HEK293 (cell line): Measurements from ENCODE around the gene PPDPF.

Experiments used
- CTCF ChIA-PET: fragments of 350-600 bp; formaldehyde crosslinking; extraction: SDS; loops from one replicate; lab custom pipeline; 2021; ENCODE audit warnings: antibody characterized with exemption; lab: Yijun Ruan, JAX
- POLR2A ChIA-PET: fragments of 300-600 bp; formaldehyde crosslinking; extraction: SDS; loops from one replicate; lab custom pipeline; 2020; ENCODE audit warnings: antibody characterized with exemption, inconsistent platforms; lab: Yijun Ruan, JAX
- H3K27ac ChIP-seq: fragments of 200-500 bp; sonication (Bioruptor generic); 2 replicates; pipeline ENCODE4 v1.5.1; 2014; ENCODE audit warnings: low read depth, low read length, control low read depth, inconsistent platforms; ENCODE audit errors: extremely low read depth
- H3K36me3 ChIP-seq, 2 experiments: fragments of 200-500 bp in 1 of 2; sonication (Bioruptor generic) in 1 of 2; 1 replicate in 1 of 2; 2 replicates in 1 of 2; pipeline ENCODE4 v1.5.1; 2014 to 2017; ENCODE audit warnings: inconsistent platforms in 2 of 2, low read length in 2 of 2; ENCODE audit not compliant: control insufficient read depth in 2 of 2, insufficient read depth in 1 of 2
- H3K4me1 ChIP-seq: fragments of 200-500 bp; sonication (Bioruptor generic); 2 replicates; pipeline ENCODE4 v1.5.1; 2014; ENCODE audit warnings: mild to moderate bottlenecking, low read length, inconsistent platforms; ENCODE audit not compliant: control insufficient read depth, insufficient read depth
- H3K4me3 ChIP-seq: 2 replicates; pipeline ENCODE4 v1.5.1; 2011; ENCODE audit warnings: low read depth, mild to moderate bottlenecking, control low read depth, low read length, moderate library complexity
- H3K9me3 ChIP-seq: fragments of 200-500 bp; sonication (Bioruptor generic); 2 replicates; pipeline ENCODE4 v1.5.1; 2014; ENCODE audit warnings: low read depth, low read length, inconsistent platforms; ENCODE audit not compliant: control insufficient read depth, insufficient read depth
- FEZF1 ChIP-seq: fragments of 450-650 bp; formaldehyde crosslinking; IDR thresholded peaks from 2 replicates; pipeline ENCODE4 v1.5.1; 2016; ENCODE audit warnings: missing biosample characterization, missing genetic modification characterization
- GLIS1 ChIP-seq: fragments of 450-650 bp; formaldehyde crosslinking; IDR thresholded peaks from 2 replicates; pipeline ENCODE4 v1.5.1; 2016; ENCODE audit warnings: missing biosample characterization, missing genetic modification characterization
- KLF7 ChIP-seq: fragments of 450-650 bp; formaldehyde crosslinking; IDR thresholded peaks from 2 replicates; pipeline ENCODE4 v1.5.1; 2016; ENCODE audit warnings: missing biosample characterization, missing genetic modification characterization, borderline replicate concordance
- MEIS1 ChIP-seq: sonication (generic); formaldehyde crosslinking; IDR thresholded peaks from 2 replicates; pipeline ENCODE4 v1.8.1; 2022; ENCODE audit warnings: missing genetic modification reagents, mild to moderate bottlenecking, borderline replicate concordance
- MZF1 ChIP-seq: fragments of 450-650 bp; formaldehyde crosslinking; IDR thresholded peaks from 2 replicates; pipeline ENCODE4 v1.5.1; 2017; ENCODE audit warnings: missing biosample characterization, missing genetic modification characterization, borderline replicate concordance
- WT1 ChIP-seq: fragments of 450-650 bp; formaldehyde crosslinking; IDR thresholded peaks from 2 replicates; pipeline ENCODE4 v1.5.1; 2016; ENCODE audit warnings: missing biosample characterization, missing genetic modification characterization
- ZBTB10 ChIP-seq: fragments of 450-650 bp; formaldehyde crosslinking; IDR thresholded peaks from 2 replicates; pipeline ENCODE4 v1.5.1; 2016; ENCODE audit warnings: missing biosample characterization, missing genetic modification characterization
- ZBTB8A ChIP-seq: fragments of 450-650 bp; formaldehyde crosslinking; IDR thresholded peaks from 2 replicates; pipeline ENCODE4 v1.5.1; 2016; ENCODE audit warnings: missing biosample characterization, missing genetic modification characterization
- ZFHX2 ChIP-seq: fragments of 450-650 bp; formaldehyde crosslinking; conservative IDR thresholded peaks from 2 replicates; pipeline ENCODE4 v1.5.1; 2016; ENCODE audit warnings: missing biosample characterization, missing genetic modification characterization
- ZIC2 ChIP-seq: fragments of 450-650 bp; formaldehyde crosslinking; IDR thresholded peaks from 2 replicates; pipeline ENCODE4 v1.5.1; 2016; ENCODE audit warnings: missing biosample characterization, missing genetic modification characterization
- ZNF138 ChIP-seq: fragments of 450-650 bp; formaldehyde crosslinking; IDR thresholded peaks from 2 replicates; pipeline ENCODE4 v1.5.1; 2016; ENCODE audit warnings: missing biosample characterization, missing genetic modification characterization, borderline replicate concordance
- ZNF155 ChIP-seq: fragments of 450-650 bp; formaldehyde crosslinking; IDR thresholded peaks from 2 replicates; pipeline ENCODE4 v1.5.1; 2016; ENCODE audit warnings: missing biosample characterization, missing genetic modification characterization
- ZNF366 ChIP-seq: fragments of 450-650 bp; formaldehyde crosslinking; conservative IDR thresholded peaks from 2 replicates; pipeline ENCODE4 v1.5.1; 2016; ENCODE audit warnings: missing biosample characterization, missing genetic modification characterization
- ZNF416 ChIP-seq: fragments of 450-650 bp; formaldehyde crosslinking; IDR thresholded peaks from 2 replicates; pipeline ENCODE4 v1.5.1; 2016; ENCODE audit warnings: missing biosample characterization, missing genetic modification characterization
- ZNF488 ChIP-seq: fragments of 450-650 bp; formaldehyde crosslinking; IDR thresholded peaks from 2 replicates; pipeline ENCODE4 v1.5.1; 2016; ENCODE audit warnings: missing biosample characterization, missing genetic modification characterization
- ZNF521 ChIP-seq: fragments of 450-650 bp; formaldehyde crosslinking; IDR thresholded peaks from 2 replicates; pipeline ENCODE4 v1.5.1; 2017; ENCODE audit warnings: missing biosample characterization, mild to moderate bottlenecking, missing genetic modification characterization
- ZNF530 ChIP-seq: fragments of 450-650 bp; formaldehyde crosslinking; IDR thresholded peaks from 2 replicates; pipeline ENCODE4 v1.5.1; 2016; ENCODE audit warnings: low read depth, missing biosample characterization, missing genetic modification characterization
- ZNF549 ChIP-seq: fragments of 450-650 bp; IDR thresholded peaks from 2 replicates; pipeline ENCODE4 v1.5.1; 2018; ENCODE audit warnings: missing biosample characterization, missing genetic modification characterization, mild to moderate bottlenecking, inconsistent platforms, moderate library complexity
- ZNF571 ChIP-seq: fragments of 450-650 bp; formaldehyde crosslinking; IDR thresholded peaks from 2 replicates; pipeline ENCODE4 v1.5.0; 2017; ENCODE audit warnings: missing biosample characterization, missing genetic modification characterization
- ZNF600 ChIP-seq: fragments of 450-650 bp; formaldehyde crosslinking; IDR thresholded peaks from 2 replicates; pipeline ENCODE4 v1.5.1; 2016; ENCODE audit warnings: missing biosample characterization, missing genetic modification characterization
- ZNF658 ChIP-seq: fragments of 450-650 bp; formaldehyde crosslinking; IDR thresholded peaks from 2 replicates; pipeline ENCODE4; 2016; ENCODE audit warnings: missing biosample characterization, missing genetic modification characterization
- ZNF692 ChIP-seq: fragments of 450-650 bp; formaldehyde crosslinking; IDR thresholded peaks from 2 replicates; pipeline ENCODE4 v1.5.1; 2016; ENCODE audit warnings: missing biosample characterization, missing genetic modification characterization
- ZNF701 ChIP-seq: fragments of 450-650 bp; formaldehyde crosslinking; IDR thresholded peaks from 2 replicates; pipeline ENCODE4 v1.5.1; 2016; ENCODE audit warnings: missing biosample characterization, missing genetic modification characterization
- ZXDB ChIP-seq: fragments of 450-650 bp; formaldehyde crosslinking; IDR thresholded peaks from 2 replicates; pipeline ENCODE4 v1.5.1; 2016; ENCODE audit warnings: missing biosample characterization, missing genetic modification characterization

The PPDPF gene

GRCh38 chr20:63520934-63521601 is 503 bp downstream of the PPDPF start (continued):
- TF ChIP-seq ZBTB10 (tag by site-specific recombination), result peak; percentile 77
- TF ChIP-seq ZNF416 (tag by site-specific recombination), result no peak
- no peak for TF ChIP-seq MEIS1 (CRISPR knock-in tag)
- no peak for TF ChIP-seq ZNF155
- TF ChIP-seq KLF7 (tag by site-specific recombination), result no peak

GRCh38 chr20:63521602-63522001 is 1.0 kb downstream of the PPDPF start:
- H3K36me3 ChIP-seq, result peaks cover 0 to 24% of the 10 kb centered on the region in 2 experiments; a peak in 1 of 3 replicates
- TF ChIP-seq ZNF549 (tag by site-specific recombination) (no peak), ZNF600 (tag by site-specific recombination) (no peak), ZNF488 (no peak), ZNF692 (tag by site-specific recombination) (no peak), ZNF530 (tag by site-specific recombination) (no peak), ZNF521 (tag by site-specific recombination) (no peak), ZNF138 (tag by site-specific recombination) (no peak), ZNF658 (no peak), ZXDB (tag by site-specific recombination) (no peak), FEZF1 (tag by site-specific recombination) (no peak)
- TF ChIP-seq, all 188 proteins: peak for 0
- peak overlapping the region; percentile 71 for H3K4me3 ChIP-seq
- ChIA-PET CTCF (interaction anchor here (0.6 to 1.8 kb wide), 3 partner anchors 13 to 302 kb away, joined by 3 to 9 read pairs (median 3); no protein-coding TSS in a partner anchor), POLR2A (interaction anchor here (0.6 to 2.4 kb wide), 8 partner anchors 9 to 219 kb away, joined by 3 to 12 read pairs (median 5); partner anchors contain the start of genes HELZ2 and PTK6)
- H3K9me3 ChIP-seq, result no peaks in the 10 kb centered on the region
- H3K27ac ChIP-seq, result peak overlapping the region; percentile 42; the same call in 1 of the 2 replicates
- H3K4me1 ChIP-seq, result no peaks in the 10 kb centered on the region

GRCh38 chr20:63522091-63522868 is 1.7 kb downstream of the PPDPF start:
- H3K9me3 ChIP-seq, result no peaks in the 10 kb centered on the region
- ChIA-PET CTCF (interaction anchor here (0.6 to 2.1 kb wide), 4 partner anchors 15 to 89 kb away, joined by 3 to 7 read pairs (median 4); partner anchors contain the start of gene PTK6), POLR2A (interaction anchor here (0.6 kb wide), 1 partner anchor 1139 kb away, joined by 3 read pairs; no protein-coding TSS in a partner anchor)
- H3K4me1 ChIP-seq, result no peaks in the 10 kb centered on the region
- H3K4me3 ChIP-seq, result no peak overlapping the region
- no peak overlapping the region for H3K27ac ChIP-seq
- peaks cover 0 to 24% of the 10 kb centered on the region in 2 experiments; a peak in 1 of 3 replicates for H3K36me3 ChIP-seq
- TF ChIP-seq MZF1 (tag by site-specific recombination) (no peak), ZFHX2 (tag by site-specific recombination) (0 out of 2 replicates have a peak, but pooled peaks have one; percentile 44), ZIC2 (tag by site-specific recombination) (peak; percentile 24; the same call in 1 of the 2 replicates), ZNF701 (tag by site-specific recombination) (no peak), ZBTB10 (tag by site-specific recombination) (no peak), GLIS1 (no peak), ZNF366 (tag by site-specific recombination) (no peak), ZBTB8A (tag by site-specific recombination) (peak; percentile 18; the same call in 1 of the 2 replicates), WT1 (tag by site-specific recombination) (no peak), ZNF571 (tag by site-specific recombination) (no peak)
